Activated T-helper 1 cell treated with anti-CD3 and anti-CD28 coated beads, Interleukin-12 subunit alpha, Interleukin-12 subunit beta, Interleukin-2, Interleukin-4 antibody, amounts not matched to agents 30 ng/mL and 10 ng/mL and 1 ng/mL, durations not matched to agents 14 hours and 24 hours and 36 hours (primary cell): Measurements from ENCODE around the gene PSG4. TPM values are rescaled to one million over a fixed set of nuclear protein-coding genes. Genes with fewer than 3 reads are reported as not detected.
"Not testable (repeated sequence)": the region's sequence is repeated elsewhere in the genome, so short reads cannot be mapped to it uniquely, and the experiment has no call there.

ENCODE experiments used
- DNase-seq: peaks from one replicate; pipeline ENCODE4 v3.0.0; 2021; ENCODE audit warnings: low spot score
- H3K27ac Mint-ChIP-seq: one replicate; pipeline ENCODE4 v1.8.0; 2021; ENCODE audit warnings: mild to moderate bottlenecking, mixed read lengths
- H3K27me3 Mint-ChIP-seq: one replicate; pipeline ENCODE4 v1.8.0; 2022; ENCODE audit warnings: mild to moderate bottlenecking, moderate library complexity, mixed read lengths; ENCODE audit not compliant: insufficient read depth
- H3K36me3 Mint-ChIP-seq: one replicate; pipeline ENCODE4 v1.8.0; 2021; ENCODE audit warnings: low read depth, mixed read lengths
- H3K4me1 Mint-ChIP-seq: one replicate; pipeline ENCODE4 v1.8.0; 2021; ENCODE audit warnings: low read depth, mixed read lengths
- H3K4me3 Mint-ChIP-seq: one replicate; pipeline ENCODE4 v1.8.0; 2021; ENCODE audit warnings: mild to moderate bottlenecking, moderate library complexity, mixed read lengths
- H3K9me3 Mint-ChIP-seq: one replicate; pipeline ENCODE4 v1.8.0; 2021; ENCODE audit warnings: mixed read lengths
- intact Hi-C: fragments of 100-400 bp; cut with micrococcal nuclease; formaldehyde crosslinking; loops from one replicate; pipeline ENCODE4 v1.15.1; 2024
- total RNA-seq: library from RNA; stranded (reverse); gene quantifications from 2 replicates; pipeline ENCODE4 v1.2.3, GENCODE V29; 2022

The PSG4 gene
- total RNA-seq, 1 donor from 2014 or later, result not detected

DNA sequence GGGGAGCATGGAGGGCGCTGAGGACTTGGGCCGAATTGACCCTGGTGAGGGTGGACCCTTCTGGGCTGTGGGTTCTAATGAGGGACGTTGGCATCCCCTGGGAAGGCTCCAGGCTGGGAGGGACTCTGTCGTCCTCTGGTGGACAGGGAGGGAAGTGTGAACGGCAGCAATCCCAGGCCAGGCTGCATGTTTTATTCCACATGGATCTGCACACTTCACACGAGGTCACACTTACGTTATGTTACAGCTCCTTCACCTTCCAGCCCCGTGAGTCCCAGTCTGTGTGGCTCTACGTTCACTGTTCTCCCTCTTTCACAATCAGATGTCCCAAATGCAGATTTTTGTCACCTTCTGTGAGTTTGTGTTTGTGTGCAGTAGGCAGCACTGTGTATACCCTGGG is 17.3 kb downstream of the PSG4 start:
- H3K27me3 Mint-ChIP-seq, DNase-seq, H3K9me3 Mint-ChIP-seq, H3K27ac Mint-ChIP-seq, intact Hi-C loops, H3K4me3 Mint-ChIP-seq, H3K4me1 Mint-ChIP-seq, H3K36me3 Mint-ChIP-seq: not testable (repeated sequence)

DNA sequence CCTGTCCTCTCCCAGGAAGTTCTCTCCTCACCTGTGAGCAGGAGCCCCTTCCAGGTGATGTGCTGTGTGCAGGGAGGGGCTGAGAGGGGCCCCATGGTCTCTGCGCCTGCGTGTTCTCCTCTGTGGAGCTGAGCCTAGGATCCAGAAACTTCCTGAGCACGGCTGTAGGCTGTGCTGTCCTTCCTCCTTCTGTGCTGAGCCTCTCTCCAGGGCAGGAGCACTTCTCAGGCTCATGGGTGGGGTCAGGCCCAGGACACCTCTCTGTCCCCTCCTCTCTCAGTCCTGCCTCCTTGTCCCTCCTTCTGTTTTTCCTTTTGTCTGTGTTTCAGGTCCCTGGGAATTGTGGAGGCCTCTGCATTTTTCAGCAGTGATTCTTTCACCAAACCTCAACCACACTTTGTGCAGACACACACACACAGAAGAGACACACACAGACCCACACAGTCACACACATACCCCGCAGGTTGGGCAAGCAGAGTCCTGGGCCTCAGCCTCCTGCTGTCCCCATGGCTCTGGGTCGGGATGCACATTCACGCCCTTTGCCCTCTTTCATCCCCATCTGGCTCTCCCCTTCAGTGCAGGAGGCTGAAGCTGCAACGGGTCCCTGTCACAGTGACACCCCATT is 19.0 kb downstream of the PSG4 start, which contains the start of gene PSG5:
Gene PSG5, minus strand, starts transcription at position 226 of the 625 bp plus-strand sequence. Its CDS starts 131 bp downstream, at position 95.
- H3K4me3 Mint-ChIP-seq, DNase-seq, H3K9me3 Mint-ChIP-seq, H3K36me3 Mint-ChIP-seq, H3K4me1 Mint-ChIP-seq, H3K27me3 Mint-ChIP-seq, H3K27ac Mint-ChIP-seq, intact Hi-C loops: not testable (repeated sequence)

DNA sequence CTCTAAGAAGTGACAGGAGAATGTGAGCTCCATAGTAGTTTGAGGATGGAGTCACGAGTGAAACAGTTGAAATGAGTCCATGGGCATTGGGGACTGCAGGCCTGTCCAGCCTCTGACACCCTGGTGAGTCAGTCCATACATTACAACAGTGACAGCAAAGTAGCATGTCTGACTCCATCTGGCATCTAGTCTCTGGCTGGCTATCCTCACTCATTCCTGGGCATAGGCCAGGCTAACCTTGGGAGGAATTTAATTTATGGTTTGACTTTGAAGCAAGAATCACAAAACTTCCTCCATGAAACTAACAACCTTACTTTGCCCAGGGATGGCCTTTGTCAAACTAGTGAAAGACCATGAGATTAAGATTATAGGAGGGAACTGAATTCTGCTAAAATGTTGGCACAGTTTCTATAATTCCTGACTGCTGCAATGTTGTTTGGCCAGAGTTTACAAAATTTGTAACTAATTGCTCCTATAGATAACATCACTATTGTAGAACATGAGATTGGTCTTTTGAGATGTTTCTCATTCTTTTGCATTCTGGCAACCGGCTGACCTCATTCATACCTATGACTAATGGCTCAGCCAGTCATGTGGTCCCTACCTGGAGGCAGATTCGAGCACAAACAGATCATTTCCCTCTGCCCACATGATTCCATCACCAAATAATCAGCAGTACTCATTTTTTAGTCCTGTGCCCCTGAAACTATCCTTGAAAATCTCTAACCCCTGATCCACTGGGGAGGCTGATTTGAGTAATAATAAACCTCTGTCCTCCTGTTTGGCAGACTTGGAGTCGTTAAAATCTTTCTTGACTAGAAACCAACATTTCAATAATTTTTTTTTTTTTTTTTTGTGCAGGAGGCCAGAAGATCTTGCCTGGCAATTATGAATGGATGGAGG is 23.3 kb downstream of the PSG4 start:
- DNase-seq, H3K4me3 Mint-ChIP-seq, H3K4me1 Mint-ChIP-seq, H3K27ac Mint-ChIP-seq, H3K36me3 Mint-ChIP-seq, intact Hi-C loops, H3K27me3 Mint-ChIP-seq, H3K9me3 Mint-ChIP-seq: not testable (repeated sequence)

DNA sequence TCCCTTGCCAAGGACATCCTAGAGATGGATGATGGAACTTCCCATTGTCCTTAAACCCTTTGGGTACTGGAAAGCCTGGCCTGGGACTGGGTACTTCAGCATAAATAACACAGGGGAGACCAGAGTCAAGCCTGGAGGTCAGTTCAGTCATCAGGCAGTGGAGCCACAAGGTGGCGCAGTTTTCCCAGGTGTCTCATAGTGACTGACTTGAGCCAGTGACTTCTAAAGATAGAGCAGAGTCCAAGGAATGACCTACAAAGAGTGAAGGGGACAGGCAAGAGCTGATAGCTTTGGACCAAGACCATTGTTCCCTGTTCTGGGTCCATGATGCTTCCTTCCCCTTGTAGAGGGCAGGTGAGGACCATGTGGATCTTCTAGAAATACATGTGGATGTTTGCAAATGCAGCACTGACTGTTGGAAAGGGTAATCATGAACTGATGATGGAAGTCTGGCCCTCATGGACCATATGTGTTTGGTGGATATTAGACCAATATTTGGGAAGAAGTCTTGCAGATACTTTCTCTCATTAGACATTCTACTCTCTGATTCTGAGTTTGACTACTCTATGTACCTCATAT is 25.8 kb downstream of the PSG4 start:
- not testable (repeated sequence) for H3K4me3 Mint-ChIP-seq, DNase-seq

DNA sequence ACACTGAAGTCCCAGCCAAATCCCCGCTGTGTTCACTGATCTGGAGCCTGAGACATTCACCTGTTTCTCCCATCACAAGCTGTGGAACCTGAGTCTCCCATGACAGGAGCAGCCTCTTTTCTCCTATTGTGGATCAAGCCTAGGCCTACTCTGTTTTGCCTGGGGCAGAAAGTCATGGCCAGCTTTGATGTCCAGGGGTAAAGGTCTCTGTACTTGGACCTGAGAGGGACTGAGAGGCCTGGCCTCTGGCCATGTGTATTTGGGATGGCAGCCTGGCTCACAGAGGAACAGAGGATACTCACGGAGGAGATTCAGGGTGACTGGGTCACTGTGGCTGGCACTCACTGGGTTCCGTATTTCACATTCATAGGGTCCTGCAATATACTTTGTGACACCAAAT is 26.9 kb downstream of the PSG4 start:
- H3K9me3 Mint-ChIP-seq, H3K36me3 Mint-ChIP-seq, DNase-seq, intact Hi-C loops, H3K27ac Mint-ChIP-seq, H3K4me3 Mint-ChIP-seq, H3K4me1 Mint-ChIP-seq, H3K27me3 Mint-ChIP-seq: not testable (repeated sequence)

More for the DNA sequence above, 25.8 kb downstream of the PSG4 start:
- H3K36me3 Mint-ChIP-seq, H3K27me3 Mint-ChIP-seq, intact Hi-C loops, H3K27ac Mint-ChIP-seq, H3K9me3 Mint-ChIP-seq, H3K4me1 Mint-ChIP-seq: not testable (repeated sequence)

DNA sequence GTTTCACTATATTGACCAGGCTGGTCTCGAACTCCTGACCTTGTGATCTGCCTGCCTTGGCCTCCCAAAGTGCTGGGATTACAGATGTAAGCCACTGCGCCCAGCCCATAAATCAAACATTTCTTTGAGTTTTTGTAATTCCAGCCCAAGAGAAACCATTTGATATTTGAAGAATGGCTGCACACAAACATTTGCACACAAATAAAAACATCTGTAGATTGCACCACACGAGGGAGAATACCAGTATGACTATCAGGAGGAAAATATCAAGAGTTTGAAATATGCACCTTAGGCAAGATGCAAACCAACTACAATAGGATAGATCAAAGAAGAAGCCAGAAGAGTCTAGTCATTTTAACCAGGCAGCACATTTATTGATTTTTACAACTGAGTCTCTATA is 39.5 kb downstream of the PSG4 start:
- H3K4me1 Mint-ChIP-seq, DNase-seq, intact Hi-C loops, H3K27ac Mint-ChIP-seq, H3K27me3 Mint-ChIP-seq, H3K9me3 Mint-ChIP-seq, H3K36me3 Mint-ChIP-seq, H3K4me3 Mint-ChIP-seq: not testable (repeated sequence)

DNA sequence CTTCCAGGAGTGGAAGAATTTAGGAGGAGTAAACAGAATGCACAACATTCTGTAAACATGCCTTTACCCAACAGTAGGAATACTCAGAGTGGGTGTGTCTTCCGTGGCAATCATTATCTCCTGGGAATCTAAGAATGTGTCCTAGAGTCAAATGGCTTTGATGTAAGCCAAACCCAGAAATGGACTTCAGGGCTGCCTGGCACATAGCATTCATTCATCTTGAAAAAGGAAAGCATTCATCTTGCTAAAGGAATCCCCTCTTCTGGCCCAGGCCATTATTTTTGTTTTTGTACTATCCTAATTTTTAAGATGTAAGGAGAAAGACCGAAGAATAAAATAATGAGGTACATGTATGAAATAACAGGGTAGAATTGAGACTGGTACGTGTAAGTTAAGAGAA is 42.3 kb downstream of the PSG4 start:
- DNase-seq, H3K27me3 Mint-ChIP-seq, H3K9me3 Mint-ChIP-seq, H3K4me3 Mint-ChIP-seq, H3K36me3 Mint-ChIP-seq, intact Hi-C loops, H3K27ac Mint-ChIP-seq, H3K4me1 Mint-ChIP-seq: not testable (repeated sequence)

DNA sequence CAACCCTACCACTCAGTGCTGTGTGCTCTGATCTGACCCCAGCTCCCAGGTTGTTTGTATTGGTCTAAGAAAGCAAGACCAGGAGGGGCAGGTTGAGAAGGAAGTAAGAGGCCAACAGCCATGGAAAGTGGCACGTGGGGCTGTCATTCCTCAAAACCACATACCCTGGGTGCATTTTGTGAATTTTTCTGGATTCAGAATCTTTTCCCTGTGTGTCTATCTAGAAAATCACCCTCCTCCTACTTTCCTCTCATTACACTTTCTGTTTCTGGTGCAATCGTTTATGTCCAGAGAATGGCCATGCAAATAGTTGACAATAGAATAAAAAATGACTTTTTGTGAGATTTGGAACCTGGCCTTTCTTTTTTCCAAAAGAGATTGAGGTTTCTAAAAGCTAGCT is 43.2 kb downstream of the PSG4 start:
- H3K4me1 Mint-ChIP-seq, intact Hi-C loops, H3K36me3 Mint-ChIP-seq, H3K9me3 Mint-ChIP-seq, H3K27ac Mint-ChIP-seq, H3K4me3 Mint-ChIP-seq, H3K27me3 Mint-ChIP-seq, DNase-seq: not testable (repeated sequence)

DNA sequence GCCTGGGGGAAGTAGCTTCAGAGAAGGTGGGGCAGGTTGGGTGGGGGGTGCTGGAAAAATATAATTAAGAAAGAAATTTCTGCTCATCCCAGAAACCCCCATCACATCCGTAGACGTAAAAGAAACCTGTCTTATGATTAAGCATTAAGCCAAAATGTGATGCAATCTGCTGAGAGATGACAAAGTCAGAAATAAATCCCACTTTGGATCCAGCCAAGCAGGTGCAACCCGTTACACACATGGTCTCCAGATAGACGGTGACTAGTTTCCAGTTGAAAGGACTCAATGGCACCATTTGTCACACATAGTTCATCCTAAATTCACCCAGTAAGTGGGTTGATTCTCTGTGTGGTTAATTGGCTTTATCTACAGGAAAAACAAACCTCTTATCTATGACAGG is 53.2 kb downstream of the PSG4 start:
- Mint-ChIP-seq H3K36me3 (no peaks in the 10 kb centered on the region), H3K4me3 (no peak overlapping the region), H3K27ac (no peak overlapping the region), H3K4me1 (no peaks in the 10 kb centered on the region), H3K27me3 (peaks cover 2% of the 10 kb centered on the region), H3K9me3 (peaks cover 16% of the 10 kb centered on the region)
- no peak for DNase-seq
- intact Hi-C loops, result no loop called here

DNA sequence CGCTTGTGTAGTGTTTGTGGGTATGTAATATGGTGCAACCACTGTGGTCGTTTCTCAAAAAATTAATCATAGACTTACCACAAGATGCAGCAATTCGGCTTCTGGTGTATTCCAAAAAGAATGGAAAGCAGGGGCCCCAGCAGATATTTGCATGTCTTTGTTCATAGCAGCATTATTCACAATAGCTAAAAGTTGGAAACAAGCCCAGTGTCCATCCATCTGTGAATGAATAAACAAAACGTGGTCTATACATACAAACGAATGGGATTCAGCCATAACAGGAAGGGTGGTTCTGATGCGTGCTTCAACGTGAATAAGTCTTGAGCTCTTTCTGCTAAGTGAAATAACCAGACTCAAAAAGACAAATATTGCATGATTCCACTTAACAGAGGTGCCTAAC is 55.6 kb downstream of the PSG4 start:
- H3K36me3 Mint-ChIP-seq, H3K4me3 Mint-ChIP-seq, DNase-seq, H3K27me3 Mint-ChIP-seq, H3K4me1 Mint-ChIP-seq, intact Hi-C loops, H3K27ac Mint-ChIP-seq: not testable (repeated sequence)
- peaks cover 17% of the 10 kb centered on the region for H3K9me3 Mint-ChIP-seq

DNA sequence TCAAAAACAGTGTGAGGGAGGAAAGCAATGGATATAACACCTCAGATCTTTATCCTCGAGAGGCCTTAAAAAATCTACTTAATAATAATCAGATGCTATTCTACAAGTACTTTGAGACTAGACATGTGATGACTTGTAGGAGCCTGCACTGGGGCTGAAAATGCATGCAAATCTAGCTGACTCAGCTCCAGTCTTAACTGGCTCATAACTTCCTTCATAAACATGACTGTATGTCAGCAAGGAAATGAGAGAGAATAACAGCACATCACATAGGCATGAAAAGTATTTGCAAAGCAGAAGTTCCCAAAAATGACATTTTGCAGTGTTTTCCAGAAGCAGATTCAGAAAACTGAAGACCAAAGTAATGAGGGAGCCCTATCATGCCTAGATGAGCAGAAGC is 57.2 kb downstream of the PSG4 start:
- peaks cover 2% of the 10 kb centered on the region for H3K27me3 Mint-ChIP-seq
- intact Hi-C loops, result no loop called here

More for the DNA sequence above, 57.2 kb downstream of the PSG4 start:
- Mint-ChIP-seq H3K36me3 (no peaks in the 10 kb centered on the region), H3K4me1 (no peaks in the 10 kb centered on the region), H3K9me3 (peaks cover 16% of the 10 kb centered on the region), H3K27ac (no peak overlapping the region), H3K4me3 (no peak overlapping the region)
- no peak for DNase-seq
